ENCODE measurements around the gene EIF4A2. TPM values are rescaled to one million over a fixed set of nuclear protein-coding genes. Genes with fewer than 3 reads are reported as not detected.

Gene EIF4A2
- polyA plus RNA-seq, 1 of the 3 experiments (the other 2 are of a cell fraction), result 270 TPM

DNA sequence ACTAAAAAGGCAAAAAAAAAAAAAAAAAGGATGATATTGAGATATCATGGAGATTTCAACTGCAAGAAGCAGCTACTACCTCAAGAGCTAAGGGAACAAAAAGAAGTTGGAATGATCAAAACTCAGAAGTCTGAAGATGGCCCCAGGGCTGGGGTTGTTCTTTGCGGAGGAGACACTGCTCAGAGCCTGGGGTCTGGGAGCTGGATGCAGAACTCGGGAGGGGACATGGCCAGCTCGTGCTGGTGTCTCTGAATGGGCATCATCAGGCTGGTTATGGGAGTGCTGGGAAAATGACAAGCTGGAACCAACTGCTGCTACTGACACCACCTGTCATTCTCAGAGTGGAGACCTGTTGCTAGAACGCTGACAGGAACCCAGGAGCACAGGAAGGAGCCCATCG, 45.0 kb downstream of the EIF4A2 start:
- Histone ChIP-seq H3K4me2 (no peak overlapping the region), H3K9me3 (no peaks in the 10 kb centered on the region), H3K4me1 (ENCODE audit: control insufficient read depth in 1 of 2, insufficient read depth in 2 of 2, low read depth in 1 of 2, low read length in 1 of 2) (peaks cover 0 to 5% of the 10 kb centered on the region in 2 experiments; a peak in 1 of 4 replicates), H3K36me3 (replicated peaks in 1 of 2; ENCODE audit: control insufficient read depth in 1 of 2, insufficient read depth in 2 of 2, low read length in 1 of 2) (no peaks in the 10 kb centered on the region), H3K9me2 (no peaks in the 10 kb centered on the region), H3K9ac (no peak overlapping the region), H3K27ac (ENCODE audit: low read depth in 2 of 2, low read length in 1 of 2) (no peak overlapping the region), H4K20me1 (ENCODE audit: insufficient read depth) (no peaks in the 10 kb centered on the region), H3K27me3 (ENCODE audit: insufficient read depth) (peaks cover 45% of the 10 kb centered on the region), H2AFZ (ENCODE audit: low read depth) (no peak overlapping the region), H3F3A (replicated peaks; ENCODE audit: insufficient read depth) (peaks cover 3% of the 10 kb centered on the region), H3K79me2 (ENCODE audit: insufficient read depth) (no peaks in the 10 kb centered on the region), H3K4me3 (ENCODE audit: low read depth in 2 of 2, low read length in 1 of 2) (no peak overlapping the region)
- TF ChIP-seq TEAD4 (IDR thresholded peaks at IDR 0.05; ENCODE audit: borderline replicate concordance, insufficient read depth), result no peak
- no peak for TF ChIP-seq CTCF (IDR thresholded peaks at IDR 0.05)
- TF ChIP-seq FOXM1 (IDR thresholded peaks at IDR 0.05; ENCODE audit: low read depth), result no peak
- no peak for TF ChIP-seq EZH2phosphoT487 (IDR thresholded peaks at IDR 0.05; ENCODE audit: borderline replicate concordance, low read depth)
- no peak for TF ChIP-seq JUND (IDR thresholded peaks at IDR 0.05)
- 25% methylated on average over 3 of the region's 5 CpGs for WGBS (ENCODE audit: low lambda C conversion rate)
- no peak for DNase-seq
- ChIA-PET POLR2A (interaction anchor here (1.4 kb wide), 1 partner anchor 45 kb away, joined by 14 read pairs; the partner anchor contains the start of gene EIF4A2), CTCF (interaction anchor here (0.9 to 1.6 kb wide), 4 partner anchors 19 to 851 kb away, joined by 3 to 5 read pairs (median 3); no protein-coding TSS in a partner anchor)

DNA sequence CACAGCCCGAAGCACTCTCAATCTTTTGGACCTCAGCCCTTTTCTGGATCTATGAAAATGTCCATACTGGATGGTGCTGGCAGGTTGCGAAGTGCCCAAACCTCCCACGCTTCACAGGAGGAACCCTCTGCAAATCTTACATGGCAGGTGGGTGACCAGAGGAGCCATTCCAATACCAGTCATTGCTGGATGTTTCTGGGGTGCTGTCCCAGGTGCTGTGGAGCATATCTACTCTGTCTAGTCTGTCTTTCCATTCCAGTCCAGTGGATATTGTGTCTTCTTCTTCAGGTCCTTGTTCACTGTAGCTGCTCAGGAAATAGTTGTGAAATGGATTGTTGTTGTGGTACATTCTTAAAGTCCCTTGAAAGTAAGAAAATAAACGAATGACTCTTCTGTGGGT, 48.4 kb downstream of the EIF4A2 start:
- peak; percentile 85 for TF ChIP-seq REST (IDR thresholded peaks at IDR 0.05; ENCODE audit: low read depth, low read length)
- TF ChIP-seq, protein P1, sequence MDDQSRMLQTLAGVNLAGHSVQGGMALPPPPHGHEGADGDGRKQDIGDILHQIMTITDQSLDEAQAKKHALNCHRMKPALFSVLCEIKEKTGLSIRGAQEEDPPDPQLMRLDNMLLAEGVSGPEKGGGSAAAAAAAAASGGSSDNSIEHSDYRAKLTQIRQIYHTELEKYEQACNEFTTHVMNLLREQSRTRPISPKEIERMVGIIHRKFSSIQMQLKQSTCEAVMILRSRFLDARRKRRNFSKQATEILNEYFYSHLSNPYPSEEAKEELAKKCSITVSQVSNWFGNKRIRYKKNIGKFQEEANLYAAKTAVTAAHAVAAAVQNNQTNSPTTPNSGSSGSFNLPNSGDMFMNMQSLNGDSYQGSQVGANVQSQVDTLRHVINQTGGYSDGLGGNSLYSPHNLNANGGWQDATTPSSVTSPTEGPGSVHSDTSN (IDR thresholded peaks at IDR 0.05), result no peak
- POLR2A ChIA-PET, result no interaction called here
- Histone ChIP-seq H3K9ac (no peak overlapping the region), H4K20me1 (ENCODE audit: insufficient read depth) (no peaks in the 10 kb centered on the region), H3K27me3 (ENCODE audit: insufficient read depth) (peaks cover 50% of the 10 kb centered on the region), H3K79me2 (ENCODE audit: insufficient read depth) (no peaks in the 10 kb centered on the region), H3K9me3 (no peaks in the 10 kb centered on the region), H3K36me3 (replicated peaks in 1 of 2; ENCODE audit: control insufficient read depth in 1 of 2, insufficient read depth in 2 of 2, low read length in 1 of 2) (no peaks in the 10 kb centered on the region), H3K9me2 (no peaks in the 10 kb centered on the region), H3K4me2 (no peak overlapping the region), H3F3A (replicated peaks; ENCODE audit: insufficient read depth) (no peaks in the 10 kb centered on the region), H3K4me1 (ENCODE audit: control insufficient read depth in 1 of 2, insufficient read depth in 2 of 2, low read depth in 1 of 2, low read length in 1 of 2) (0 out of 4 replicates have a peak, but pooled peaks cover 0 to 5% of the 10 kb centered on the region in 2 experiments), H2AFZ (ENCODE audit: low read depth) (no peak overlapping the region), H3K27ac (ENCODE audit: low read depth in 2 of 2, low read length in 1 of 2) (no peak overlapping the region), H3K4me3 (ENCODE audit: low read depth in 2 of 2, low read length in 1 of 2) (no peak overlapping the region)
- CTCF ChIA-PET, result interaction anchor here (0.8 kb wide), 1 partner anchor 217 kb away, joined by 3 read pairs; no protein-coding TSS in a partner anchor
- DNase-seq, result no peak
- WGBS (ENCODE audit: low lambda C conversion rate), result 25% methylated on average over 4 of the region's 4 CpGs
